RPMI7951 (cell line): Measurements from ENCODE around the gene MMAB. TPM values are rescaled to one million over a fixed set of nuclear protein-coding genes. Genes with fewer than 3 reads are reported as not detected.

Experiments
- DNase-seq: peaks from one replicate; pipeline ENCODE4 v3.0.0-alpha.2; 2012; ENCODE audit warnings: low read depth
- total RNA-seq: library from RNA; depleted of rRNA; stranded (reverse); fragments of >200 nt; shearing (Covaris generic); gene quantifications from 2 replicates; pipeline ENCODE4 v1.2.3, GENCODE V29; 2014

Gene MMAB
- total RNA-seq, 1 experiment from 2014 or later: 26.1 TPM

- peak; percentile 75 for DNase-seq
These were observed 33.8 kb downstream of the MMAB start for GRCh38 chr12:109539508-109539907.

GRCh38 chr12:109538191-109538863 is 35.0 kb downstream of the MMAB start:
- no peak for DNase-seq

GRCh38 chr12:109537136-109537535 is 36.2 kb downstream of the MMAB start:
- no peak for DNase-seq

- no peak for DNase-seq
These were observed 37.4 kb downstream of the MMAB start for GRCh38 chr12:109535863-109536250.

GRCh38 chr12:109535231-109535862 is 38.0 kb downstream of the MMAB start:
- no peak for DNase-seq

- DNase-seq: no peak
These were observed 38.8 kb downstream of the MMAB start for GRCh38 chr12:109534456-109534855.

- DNase-seq: no peak
These were observed 39.9 kb downstream of the MMAB start for GRCh38 chr12:109533487-109533740.

- DNase-seq: no peak
These were observed 40.4 kb downstream of the MMAB start for GRCh38 chr12:109532721-109533486.

GRCh38 chr12:109531411-109531810 is 41.9 kb downstream of the MMAB start:
- DNase-seq: no peak

- no peak for DNase-seq
These were observed 43.3 kb downstream of the MMAB start for GRCh38 chr12:109529691-109530640.

GRCh38 chr12:109527489-109528123 is 45.7 kb downstream of the MMAB start:
- no peak for DNase-seq

GRCh38 chr12:109525279-109525585 is 48.1 kb downstream of the MMAB start:
- DNase-seq: no peak

- DNase-seq: no peak
These were observed 48.6 kb downstream of the MMAB start for GRCh38 chr12:109524466-109525278.

- DNase-seq: no peak
These were observed 49.8 kb downstream of the MMAB start for GRCh38 chr12:109523504-109523903.

- no peak for DNase-seq
These were observed 50.2 kb downstream of the MMAB start for GRCh38 chr12:109523071-109523470.

- no peak for DNase-seq
These were observed 51.5 kb downstream of the MMAB start for GRCh38 chr12:109521831-109522230.

GRCh38 chr12:109519787-109520186 is 53.5 kb downstream of the MMAB start:
- DNase-seq: no peak

GRCh38 chr12:109518820-109519665 is 54.3 kb downstream of the MMAB start:
- peak; percentile 56 for DNase-seq

GRCh38 chr12:109517619-109518018 is 55.7 kb downstream of the MMAB start:
- no peak for DNase-seq

GRCh38 chr12:109513977-109514376 is 59.3 kb downstream of the MMAB start:
- no peak for DNase-seq
